DMS 273 treated with DMSO at 0.1 percent for 48 hours (cell line): ENCODE measurements around the gene VAX1.
"Not testable (repeated sequence)": the region's sequence is repeated elsewhere in the genome, so short reads cannot be mapped to it uniquely, and the experiment has no call there.

Experiments used
- DNase-seq: peaks from one replicate; lab custom pipeline; 2025; lab: John Stamatoyannopoulos, UW

The VAX1 gene

GRCh38 chr10:117137911-117138642 lies at the start of gene VAX1:
VAX1 (minus strand) TSS chr10:117138270; CDS start chr10:117138056, 214 bp downstream.
- no peak for DNase-seq

DNA sequence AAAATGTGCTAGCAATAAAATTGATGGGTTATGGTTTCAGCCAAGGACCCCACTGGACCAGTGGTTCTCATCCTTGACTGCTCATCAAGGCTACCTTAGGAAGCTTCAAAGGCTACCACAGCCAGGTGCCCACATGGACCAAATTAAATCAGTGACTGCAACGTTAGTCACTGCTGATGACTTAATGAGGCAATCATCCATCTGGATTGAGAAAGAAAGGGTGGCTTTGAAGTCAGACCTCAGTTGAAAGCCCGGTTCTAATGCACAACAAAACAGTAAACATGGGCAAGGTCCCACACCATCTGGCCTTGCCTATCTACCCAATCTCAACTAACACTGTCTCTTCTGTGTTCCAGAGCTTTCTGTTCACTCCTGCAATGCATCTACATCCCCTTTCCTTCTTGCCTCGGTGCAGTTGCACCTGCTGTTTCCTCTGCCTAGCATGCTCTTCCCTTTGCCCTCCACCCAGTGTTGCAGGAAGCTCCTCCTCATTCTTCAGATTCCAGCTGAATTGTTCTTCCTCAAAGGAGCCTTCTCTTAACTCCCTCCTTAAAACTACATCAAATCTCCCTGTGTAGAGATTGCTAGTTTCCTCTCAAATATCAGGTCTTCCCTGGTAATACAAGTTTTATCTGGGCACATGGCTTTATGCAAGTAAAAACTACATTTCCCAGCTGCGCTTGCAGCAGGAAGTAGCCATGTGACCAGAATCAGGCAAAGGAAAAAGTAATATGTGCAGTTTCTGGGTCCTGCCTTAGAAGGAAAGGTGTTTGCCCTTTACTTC lies 49.0 kb upstream of the VAX1 start:
- no peak for DNase-seq

GRCh38 chr10:117185817-117186216 lies 47.7 kb upstream of the VAX1 start:
- not testable (repeated sequence) for DNase-seq

GRCh38 chr10:117184821-117185220 lies 46.8 kb upstream of the VAX1 start:
- DNase-seq: no peak

- DNase-seq: no peak
These were observed 46.2 kb upstream of the VAX1 start for GRCh38 chr10:117184296-117184695.

DNA sequence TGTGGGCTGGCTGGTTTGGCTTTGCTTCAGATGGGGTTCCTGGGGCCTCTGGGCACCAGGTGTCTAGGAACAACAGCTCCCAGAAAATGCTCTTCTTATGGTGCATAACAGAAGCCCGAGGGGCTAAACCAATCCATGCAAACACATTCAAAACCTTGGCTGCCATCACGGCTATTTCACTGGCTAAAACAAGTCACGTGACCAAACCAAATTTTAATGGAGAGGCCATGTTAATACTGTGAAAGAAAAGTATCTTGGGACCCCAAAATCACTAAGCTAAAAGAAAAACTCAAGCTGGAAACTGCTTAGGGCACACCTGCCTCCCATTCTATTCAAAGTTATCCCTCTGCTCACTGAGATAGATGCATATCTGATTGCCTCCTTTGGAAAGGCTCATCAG lies 40.1 kb upstream of the VAX1 start:
- no peak for DNase-seq

DNA sequence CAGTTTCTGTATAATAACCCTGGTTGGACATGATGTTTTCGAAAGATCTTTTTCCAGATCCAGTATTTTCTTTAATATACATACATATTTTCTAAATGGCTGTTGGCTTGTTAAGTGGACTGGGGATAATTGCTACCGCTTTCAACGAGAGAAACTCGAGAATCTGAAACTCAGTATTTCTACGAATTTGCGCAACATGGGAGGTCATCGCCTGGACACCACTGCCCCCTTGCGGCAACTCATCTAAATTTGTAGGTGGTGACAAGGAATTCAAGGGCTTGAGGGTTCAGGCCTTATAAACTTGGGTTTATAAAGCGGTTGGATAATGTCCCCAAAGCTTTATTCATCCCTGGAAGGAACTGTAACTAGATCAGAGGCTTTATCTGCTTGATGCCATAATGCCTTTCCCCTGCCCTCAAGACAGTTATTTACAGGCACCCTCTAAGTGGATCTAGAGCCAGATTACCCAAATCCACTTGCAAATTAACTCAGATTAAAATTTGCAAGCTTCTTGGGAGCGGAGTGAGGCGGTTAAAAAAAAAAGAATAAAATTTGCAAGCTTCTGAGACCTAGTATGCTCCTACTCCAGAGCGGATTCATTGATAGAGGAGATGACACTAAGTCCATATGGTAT lies 37.9 kb upstream of the VAX1 start:
- DNase-seq: peak; percentile 9

DNA sequence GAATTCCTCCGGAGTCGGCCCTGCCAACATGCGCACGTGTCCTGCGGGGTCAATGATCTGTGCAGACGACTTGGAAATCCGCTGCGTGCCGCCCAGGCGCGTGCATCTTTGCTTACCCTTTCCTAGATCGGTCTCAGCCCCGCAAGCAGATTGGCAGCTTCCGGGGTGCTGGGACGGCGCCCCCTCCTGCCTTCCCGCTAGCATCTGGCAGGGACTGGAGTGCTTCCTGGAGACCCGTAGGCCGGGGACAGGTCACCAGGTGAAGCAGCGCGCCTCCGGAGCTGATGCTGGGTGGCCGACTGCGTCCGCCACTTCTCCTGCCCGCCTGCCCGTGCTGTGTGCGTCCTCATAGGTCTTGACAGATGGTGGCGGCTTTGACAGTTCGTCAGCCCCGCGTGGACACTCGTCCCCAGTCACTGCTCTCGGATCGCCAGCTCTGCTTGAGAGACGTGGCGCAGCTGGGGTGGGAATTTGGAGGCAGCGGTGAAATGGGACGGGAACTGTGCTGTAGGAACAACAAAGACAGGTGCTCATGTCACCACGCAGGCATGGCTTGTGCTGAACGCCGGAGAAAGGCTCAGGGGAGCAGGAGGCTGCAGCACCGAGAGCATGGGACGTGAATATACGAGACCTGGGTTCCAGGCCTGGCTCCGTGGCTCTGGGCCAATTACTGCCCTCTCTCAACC lies 37.3 kb upstream of the VAX1 start:
- DNase-seq: no peak

- DNase-seq: peak; percentile 33
These were observed 36.6 kb upstream of the VAX1 start for GRCh38 chr10:117174439-117175214.

- DNase-seq: no peak
These were observed 32.2 kb upstream of the VAX1 start for GRCh38 chr10:117170244-117170643.

DNA sequence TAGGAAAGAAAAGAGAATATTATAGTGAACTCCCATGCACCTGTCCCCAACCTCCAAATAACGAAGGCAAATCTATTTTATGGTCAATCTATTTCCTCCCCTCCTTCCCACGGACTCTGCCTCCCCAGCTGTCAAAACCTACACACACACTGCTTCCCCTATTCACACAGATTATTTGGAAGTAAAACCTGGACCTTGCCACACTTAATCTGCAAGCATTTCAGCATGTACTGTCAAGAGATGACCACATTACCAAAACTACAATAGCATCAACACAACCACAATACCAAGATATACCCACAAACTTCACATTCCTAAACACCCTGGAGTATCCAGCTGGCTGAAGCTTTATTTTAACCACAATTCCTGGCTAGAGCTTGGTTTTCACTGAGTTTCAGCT lies 31.4 kb upstream of the VAX1 start:
- no peak for DNase-seq

DNA sequence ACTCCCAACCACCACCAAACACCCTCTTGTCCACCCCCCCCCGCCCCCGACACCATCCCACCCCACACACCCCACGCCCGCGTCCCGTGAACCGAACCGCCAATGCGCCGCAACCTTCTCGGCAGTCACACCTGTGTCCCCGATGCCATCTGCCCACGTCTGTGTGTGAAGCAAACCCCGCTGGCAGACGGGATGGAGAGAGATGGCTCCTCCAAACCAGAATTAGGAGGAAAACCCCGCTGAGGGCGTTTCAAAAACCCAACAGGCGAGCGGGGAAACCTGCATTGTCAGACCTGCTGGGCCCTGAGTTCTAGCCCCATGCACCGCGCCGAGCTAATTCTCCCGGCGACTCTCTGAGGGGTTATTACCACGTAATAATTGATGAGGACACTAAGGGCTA lies 30.7 kb upstream of the VAX1 start:
- no peak for DNase-seq

DNA sequence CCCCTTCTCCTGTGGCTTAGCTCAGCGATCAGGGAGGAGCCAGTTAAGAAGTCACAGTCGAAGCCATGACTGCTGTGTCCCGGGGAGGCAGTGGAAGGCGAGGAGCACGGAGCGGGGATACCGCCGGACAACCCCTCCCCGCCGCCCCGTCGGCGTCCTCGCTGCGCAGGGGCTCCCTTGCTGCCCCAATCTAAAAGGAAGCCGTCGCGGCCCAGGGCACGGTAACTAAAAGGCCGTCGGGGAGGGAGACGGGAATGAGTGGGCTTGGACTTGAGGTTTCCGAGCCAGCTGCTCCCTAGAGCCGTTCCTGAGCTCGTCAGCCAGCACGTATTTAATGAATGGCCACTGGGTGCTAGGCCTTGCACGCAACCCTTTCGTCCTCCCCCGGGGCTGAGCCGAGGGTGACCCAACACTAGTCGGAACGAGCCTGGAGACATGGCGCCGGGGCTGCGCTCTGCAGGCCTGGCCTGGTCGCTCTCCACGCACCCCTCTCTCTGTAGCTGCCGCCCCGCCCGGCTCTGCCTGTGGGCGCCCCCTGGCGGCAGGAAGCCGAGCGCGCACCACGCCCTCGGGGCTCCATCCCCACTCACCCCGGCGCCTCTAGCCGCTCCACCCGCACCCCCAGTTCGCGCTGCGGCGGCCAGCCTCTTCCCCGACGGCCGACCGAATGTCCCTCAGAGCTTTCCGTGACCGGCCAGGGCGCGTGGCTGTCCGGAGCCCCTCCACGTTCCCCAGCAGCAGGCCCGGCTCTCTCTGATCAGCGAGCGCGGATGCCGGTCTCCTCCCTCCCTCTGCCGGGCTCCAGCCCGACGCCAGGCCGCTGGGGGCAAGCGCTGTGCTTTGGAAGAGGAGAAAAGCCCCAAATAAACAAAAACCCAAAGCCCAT lies 30.0 kb upstream of the VAX1 start:
- no peak for DNase-seq

GRCh38 chr10:117167346-117167788 lies 29.3 kb upstream of the VAX1 start:
- DNase-seq: no peak

DNA sequence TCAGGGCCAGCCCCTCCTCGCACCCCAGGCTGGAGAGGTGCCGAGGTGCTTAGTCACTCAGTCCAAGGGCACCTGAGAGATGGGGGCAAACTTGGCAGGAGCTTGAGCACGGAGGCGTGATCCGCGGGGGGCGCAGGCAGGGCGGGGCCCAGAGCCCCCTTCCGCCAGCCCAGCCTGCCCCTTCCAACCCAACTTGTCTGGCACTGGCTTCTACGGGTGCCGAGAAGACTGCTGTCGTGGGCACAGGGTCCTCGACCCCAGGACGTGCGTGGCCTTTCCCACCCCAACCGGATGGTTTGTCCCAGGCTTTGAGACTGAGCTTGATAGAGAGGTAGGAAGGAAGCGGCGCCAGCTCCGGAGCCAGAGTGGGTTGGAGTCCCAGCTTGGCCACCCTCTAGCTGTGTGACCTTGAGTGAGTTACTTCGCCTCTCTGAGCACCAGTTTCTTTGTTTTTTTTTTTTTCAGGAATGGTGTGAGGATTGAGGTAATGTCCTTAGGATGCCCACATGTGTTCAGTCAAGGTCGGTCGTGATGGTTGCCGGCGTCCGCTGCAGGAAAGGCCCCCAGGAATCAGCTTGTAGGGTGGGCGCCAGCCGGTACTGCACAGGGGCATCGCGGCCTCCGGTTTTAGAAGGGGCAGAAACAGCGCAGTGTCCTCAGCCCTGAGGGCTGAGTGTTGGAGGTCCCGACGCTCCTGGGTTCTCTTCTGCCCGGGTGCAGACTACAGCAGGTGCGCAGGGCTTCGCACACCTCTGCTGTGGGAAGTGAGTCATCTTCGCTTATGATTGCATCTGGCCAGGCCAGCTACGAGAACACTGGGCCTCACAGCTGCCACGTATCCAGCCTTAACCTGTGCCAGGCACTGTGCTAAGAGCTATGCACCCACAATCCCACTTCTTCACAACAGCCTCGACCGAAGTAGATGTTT lies 28.6 kb upstream of the VAX1 start:
- DNase-seq: no peak

DNA sequence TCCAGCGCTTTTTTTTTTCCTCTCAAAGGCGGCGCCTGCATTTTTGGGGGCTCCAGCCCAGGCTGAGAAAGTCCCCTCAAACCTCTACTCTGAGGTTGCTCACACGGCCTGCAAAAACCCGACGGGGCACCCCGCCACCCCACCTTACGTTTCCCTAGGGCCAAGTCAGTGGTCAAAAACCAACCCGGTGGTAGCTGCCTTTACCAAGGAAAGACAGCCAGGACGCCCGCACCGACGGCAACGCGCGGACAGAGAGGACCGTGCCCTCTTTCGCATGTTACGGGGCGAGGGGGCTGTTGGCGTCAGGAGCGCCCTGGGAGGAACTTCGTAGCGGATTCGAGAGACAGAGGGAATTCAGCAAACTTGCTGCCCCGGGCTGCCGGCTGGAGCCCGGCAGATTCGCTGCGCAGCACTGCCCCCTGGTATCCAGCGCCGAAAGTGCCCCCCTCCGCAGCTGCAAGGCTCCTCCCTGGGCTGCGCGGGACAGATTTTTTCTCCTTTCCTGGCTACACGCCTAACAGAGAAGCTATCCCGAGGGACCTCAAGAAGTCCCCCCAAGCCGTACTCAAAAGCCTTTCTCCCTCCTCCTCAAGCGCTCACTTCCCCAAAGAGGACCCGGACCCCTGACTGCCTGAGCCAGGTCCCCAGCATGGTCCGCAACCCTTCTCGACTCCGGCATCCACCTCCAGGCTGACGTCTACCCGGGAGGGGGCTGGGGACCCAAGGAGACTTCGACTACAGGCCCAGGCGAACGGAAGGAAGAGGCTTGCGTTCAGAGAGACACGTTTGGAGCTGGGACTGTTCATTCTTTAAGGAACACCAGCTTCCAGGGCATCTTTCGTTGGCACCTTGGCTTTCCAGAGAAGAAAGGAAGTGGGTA lies 27.7 kb upstream of the VAX1 start:
- DNase-seq: peak; percentile 37

DNA sequence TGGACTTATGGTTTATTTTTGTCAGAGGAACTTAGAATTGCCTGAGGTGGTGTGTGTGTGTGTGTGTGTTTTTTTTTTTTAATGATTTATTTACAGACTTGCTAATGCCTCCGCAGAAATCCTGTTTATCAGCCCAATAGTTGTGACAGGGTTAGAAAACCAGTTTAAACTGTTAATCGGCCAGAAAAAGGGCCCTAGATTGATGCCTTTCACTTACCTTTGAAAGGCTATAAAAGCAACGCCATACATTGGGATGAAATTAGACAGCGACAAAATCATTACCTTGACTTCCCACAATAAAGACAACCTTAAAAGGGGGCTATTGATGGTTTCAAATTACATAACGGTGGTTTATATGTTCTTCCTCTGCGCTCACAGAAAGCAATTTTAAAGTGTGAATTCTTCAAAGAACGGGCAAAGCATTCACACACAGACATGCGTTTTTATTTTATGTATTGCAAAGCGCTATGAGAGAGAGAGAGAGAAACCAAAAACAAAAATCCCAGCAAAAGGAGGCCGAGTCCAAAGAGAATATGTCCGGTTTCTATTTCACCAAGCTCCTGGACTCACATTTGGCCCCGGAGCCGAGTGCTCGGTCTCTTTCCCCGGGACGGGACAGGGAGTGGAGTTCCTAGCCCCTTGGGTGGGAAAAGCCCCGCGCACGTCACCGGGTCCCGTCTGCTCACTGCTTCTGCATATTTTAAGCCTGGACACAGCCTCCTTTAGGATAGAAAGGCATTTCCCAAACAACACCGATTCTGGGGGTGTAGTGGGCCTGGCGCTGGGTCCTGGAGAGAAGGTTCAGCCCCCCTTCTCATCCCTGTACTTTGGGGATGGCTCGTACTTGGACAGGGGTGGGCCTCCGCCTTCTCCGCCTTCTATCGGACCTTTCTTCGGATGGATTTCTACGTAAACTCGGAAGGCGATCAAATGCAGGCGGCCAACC lies 26.8 kb upstream of the VAX1 start:
- DNase-seq: no peak
